Neutrophil (primary cell): ENCODE data around the gene JMJD7.

ENCODE experiments used
- H3K27ac ChIP-seq: fragments of 200-600 bp; sonication (generic); 2 replicates; pipeline ENCODE4 v1.5.1; 2016; ENCODE audit warnings: mild to moderate bottlenecking, moderate library complexity
- H3K27me3 ChIP-seq: fragments of 200-600 bp; sonication (generic); 2 replicates; pipeline ENCODE4 v1.6.0; 2016; ENCODE audit warnings: mild to moderate bottlenecking
- H3K36me3 ChIP-seq: fragments of 200-600 bp; sonication (generic); 2 replicates; pipeline ENCODE4 v1.5.1; 2017
- H3K4me1 ChIP-seq, 2 experiments: fragments of 200-600 bp in 1 of 2; sonication (generic) in 1 of 2; 1 replicate in 1 of 2; 2 replicates in 1 of 2; pipeline versions ENCODE4 v1.5.1 to v1.6.1; 2013 to 2016; ENCODE audit warnings: low read depth in 1 of 2, low read length in 1 of 2, mild to moderate bottlenecking in 1 of 2, moderate library complexity in 1 of 2; ENCODE audit not compliant: control insufficient read depth in 1 of 2, insufficient read depth in 1 of 2
- H3K4me3 ChIP-seq, 2 experiments: fragments of 200-600 bp in 1 of 2; sonication (generic) in 1 of 2; 1 replicate in 1 of 2; 2 replicates in 1 of 2; pipeline ENCODE4 v1.5.1; 2013 to 2016; ENCODE audit warnings: low read depth in 1 of 2, low read length in 1 of 2, mild to moderate bottlenecking in 1 of 2, moderate library complexity in 1 of 2
- H3K9me3 ChIP-seq: fragments of 200-600 bp; sonication (generic); 2 replicates; pipeline ENCODE4 v1.5.1; 2016
- CTCF ChIP-seq: fragments of 200-600 bp; sonication (generic); IDR thresholded peaks from 2 replicates; pipeline ENCODE4 v1.5.1; 2016; ENCODE audit warnings: antibody characterized with exemption

JMJD7 gene

GRCh38 chr15:41827880-41828806 lies at the start of gene JMJD7:
TSS of gene JMJD7 (plus strand) at chr15:41828092. CDS start at chr15:41828125, 33 bp downstream.
- Histone ChIP-seq H3K4me1 (peaks cover 22 to 25% of the 10 kb centered on the region in 2 experiments), H3K36me3 (peaks cover 28% of the 10 kb centered on the region), H3K9me3 (no peaks in the 10 kb centered on the region), H3K27me3 (peaks cover 13% of the 10 kb centered on the region), H3K4me3 (peak within 1 kb of the TSS; percentile 93 to 96), H3K27ac (peak within 1 kb of the TSS; percentile 70)
- TF ChIP-seq CTCF: peak; percentile 41

GRCh38 chr15:41778521-41778920 lies 49.4 kb upstream of the JMJD7 start:
- no peaks in the 10 kb centered on the region for H3K9me3 ChIP-seq
- no peak overlapping the region for H3K4me3 ChIP-seq
- H3K36me3 ChIP-seq: no peaks in the 10 kb centered on the region
- H3K4me1 ChIP-seq: peaks cover 17 to 20% of the 10 kb centered on the region in 2 experiments
- H3K27ac ChIP-seq: no peak overlapping the region
- no peak for TF ChIP-seq CTCF
- H3K27me3 ChIP-seq: no peaks in the 10 kb centered on the region

GRCh38 chr15:41779662-41780157 lies 48.2 kb upstream of the JMJD7 start:
- no peak for TF ChIP-seq CTCF
- H3K4me3 ChIP-seq: no peak overlapping the region
- no peaks in the 10 kb centered on the region for H3K36me3 ChIP-seq
- no peaks in the 10 kb centered on the region for H3K9me3 ChIP-seq
- peaks cover 12% of the 10 kb centered on the region in 2 experiments for H3K4me1 ChIP-seq
- H3K27ac ChIP-seq: no peak overlapping the region
- no peaks in the 10 kb centered on the region for H3K27me3 ChIP-seq

GRCh38 chr15:41780266-41780665 lies 47.6 kb upstream of the JMJD7 start:
- TF ChIP-seq CTCF: no peak
- Histone ChIP-seq H3K27me3 (no peaks in the 10 kb centered on the region), H3K9me3 (no peaks in the 10 kb centered on the region), H3K36me3 (no peaks in the 10 kb centered on the region), H3K4me3 (no peak overlapping the region), H3K4me1 (peaks cover 6 to 7% of the 10 kb centered on the region in 2 experiments), H3K27ac (no peak overlapping the region)

GRCh38 chr15:41780727-41781126 lies 47.2 kb upstream of the JMJD7 start:
- no peak overlapping the region for H3K4me3 ChIP-seq
- no peaks in the 10 kb centered on the region for H3K27me3 ChIP-seq
- no peaks in the 10 kb centered on the region for H3K9me3 ChIP-seq
- peaks cover 2% of the 10 kb centered on the region in 2 experiments for H3K4me1 ChIP-seq
- no peaks in the 10 kb centered on the region for H3K36me3 ChIP-seq
- TF ChIP-seq CTCF: no peak
- H3K27ac ChIP-seq: no peak overlapping the region
